ENCODE measurements around the gene CRCP. TPM values are rescaled to one million over a fixed set of nuclear protein-coding genes. Genes with fewer than 3 reads are reported as not detected.

The CRCP gene
- total RNA-seq, 1 experiment from 2014 or later: 48.2 TPM

- BruUV-seq (replicated peaks): no TSS peak
- Mint-ChIP-seq H3K36me3 (ENCODE audit: insufficient read depth, unreplicated experiment) (peaks cover 6% of the 10 kb centered on the region), H3K27me3 (ENCODE audit: insufficient read depth, unreplicated experiment) (no peaks in the 10 kb centered on the region), H3K4me1 (ENCODE audit: low read depth, unreplicated experiment) (peaks cover 5% of the 10 kb centered on the region), H3K9me3 (ENCODE audit: unreplicated experiment) (no peaks in the 10 kb centered on the region), H3K27ac (ENCODE audit: unreplicated experiment) (no peak overlapping the region), H3K4me3 (ENCODE audit: unreplicated experiment) (no peak overlapping the region)
- H3K36me3 ChIP-seq (ENCODE audit: control insufficient read depth, insufficient read depth, low read length): no peaks in the 10 kb centered on the region
- ChIA-PET POLR2A (no interaction called here), CTCF (no interaction called here)
- no peak overlapping the region for H3K4me3 ChIP-seq (ENCODE audit: low read depth, low read length)
- H3K27me3 ChIP-seq (replicated peaks; ENCODE audit: control insufficient read depth, insufficient read depth, low read length): no peaks in the 10 kb centered on the region
- H3K4me1 ChIP-seq: peaks cover 5% of the 10 kb centered on the region
- intact Hi-C loops (cut with micrococcal nuclease; ENCODE audit: unreplicated experiment): loop anchor here (10.0 kb wide), 2 partner anchors 112 to 152 kb away; no protein-coding TSS in a partner anchor
- no peak for TF ChIP-seq CTCF (IDR thresholded peaks at IDR 0.05; ENCODE audit: insufficient read depth in 1 of 2, low read depth in 1 of 2, low read length in 1 of 2, severe bottlenecking in 1 of 2, unreplicated experiment in 1 of 2)
- no peak for DNase-seq
- no peaks in the 10 kb centered on the region for H3K9me3 ChIP-seq
These were observed 87.8 kb downstream of the CRCP start for GRCh38 chr7:66202441-66202840.

Other genes starting within 250 kb of the CRCP start
- gene VKORC1L1, start 241.8 kb upstream of the CRCP start, total RNA-seq (2022): 35.2 and 35.5 TPM in 2 replicates
- gene GUSB, start 132.6 kb upstream of the CRCP start, total RNA-seq (2022): 71.3 and 80.0 TPM in 2 replicates
- 54.9 and 64.0 TPM in 2 replicates for gene ASL, start 39.0 kb upstream of the CRCP start, total RNA-seq (2022)
- 31.0 and 32.8 TPM in 2 replicates for gene TPST1, start 90.5 kb downstream of the CRCP start, total RNA-seq (2022)